Caco-2 (cell line): Measurements from ENCODE around the gene PPP1R3F. TPM values are rescaled to one million over a fixed set of nuclear protein-coding genes. Genes with fewer than 3 reads are reported as not detected.
"Not testable (repeated sequence)": the region's sequence is repeated elsewhere in the genome, so short reads cannot be mapped to it uniquely, and the experiment has no call there.

Source experiments
- BruUV-seq: library from RNA; stranded (reverse); fragments of 400-500 nt; replicated peaks from 2 replicates; lab custom pipeline; 2021; lab: Mats Ljungman, UMichigan
- CTCF ChIA-PET: fragments of 300-600 bp; sonication (Branson Sonifier 250); formaldehyde crosslinking; loops from one replicate; lab custom pipeline; 2022; ENCODE audit warnings: antibody characterized with exemption; lab: Charles Lee
- POLR2A ChIA-PET: fragments of 300-600 bp; sonication (Branson Sonifier 250); formaldehyde crosslinking; loops from one replicate; lab custom pipeline; 2022; ENCODE audit warnings: antibody characterized with exemption; lab: Charles Lee
- DNase-seq, 2 experiments: peaks; one replicate each; pipeline versions ENCODE4 v3.0.0 to v3.0.0-alpha.2; 2020 to 2022
- H3K27me3 ChIP-seq: replicated peaks from 2 replicates; pipeline ENCODE4 v1.6.0; 2011; ENCODE audit warnings: low read length; ENCODE audit not compliant: control insufficient read depth, insufficient read depth
- H3K36me3 ChIP-seq: 2 replicates; pipeline ENCODE4 v1.5.1; 2011; ENCODE audit warnings: low read length; ENCODE audit not compliant: control insufficient read depth, insufficient read depth
- H3K4me1 ChIP-seq: fragments of 250-450 bp; sonication (Bioruptor Pico); 2 replicates; pipeline ENCODE4 v1.5.1; 2020; ENCODE audit warnings: mild to moderate bottlenecking
- H3K4me3 ChIP-seq: 2 replicates; pipeline ENCODE4 v1.5.1; 2011; ENCODE audit warnings: low read depth, mild to moderate bottlenecking, control low read depth, low read length
- H3K9me3 ChIP-seq: fragments of 250-450 bp; sonication (Bioruptor Pico); 2 replicates; pipeline ENCODE4 v1.5.1; 2020; ENCODE audit warnings: mild to moderate bottlenecking, moderate library complexity
- H3K27ac Mint-ChIP-seq: one replicate; pipeline ENCODE4 v1.8.0; 2022; ENCODE audit warnings: mixed read lengths; ENCODE audit not compliant: unreplicated experiment
- H3K27me3 Mint-ChIP-seq: one replicate; pipeline ENCODE4 v1.8.0; 2022; ENCODE audit warnings: mixed read lengths; ENCODE audit not compliant: insufficient read depth, unreplicated experiment
- H3K36me3 Mint-ChIP-seq: one replicate; pipeline ENCODE4 v1.8.0; 2022; ENCODE audit warnings: mild to moderate bottlenecking, mixed read lengths; ENCODE audit not compliant: insufficient read depth, unreplicated experiment
- H3K4me1 Mint-ChIP-seq: one replicate; pipeline ENCODE4 v1.8.0; 2022; ENCODE audit warnings: low read depth, mixed read lengths; ENCODE audit not compliant: unreplicated experiment
- H3K4me3 Mint-ChIP-seq: one replicate; pipeline ENCODE4 v1.8.0; 2022; ENCODE audit warnings: mild to moderate bottlenecking, moderate library complexity, mixed read lengths; ENCODE audit not compliant: unreplicated experiment
- H3K9me3 Mint-ChIP-seq: one replicate; pipeline ENCODE4 v1.8.0; 2022; ENCODE audit warnings: mixed read lengths; ENCODE audit not compliant: unreplicated experiment
- intact Hi-C: fragments of 100-400 bp; cut with micrococcal nuclease; formaldehyde crosslinking; loops from one replicate; pipeline ENCODE4 v1.10.0; 2022; ENCODE audit not compliant: unreplicated experiment
- total RNA-seq: library from RNA; stranded (reverse); gene quantifications from 2 replicates; pipeline ENCODE4 v1.2.3, GENCODE V29; 2022

Gene PPP1R3F
- total RNA-seq, 1 experiment from 2014 or later: 3.9 TPM

DNA sequence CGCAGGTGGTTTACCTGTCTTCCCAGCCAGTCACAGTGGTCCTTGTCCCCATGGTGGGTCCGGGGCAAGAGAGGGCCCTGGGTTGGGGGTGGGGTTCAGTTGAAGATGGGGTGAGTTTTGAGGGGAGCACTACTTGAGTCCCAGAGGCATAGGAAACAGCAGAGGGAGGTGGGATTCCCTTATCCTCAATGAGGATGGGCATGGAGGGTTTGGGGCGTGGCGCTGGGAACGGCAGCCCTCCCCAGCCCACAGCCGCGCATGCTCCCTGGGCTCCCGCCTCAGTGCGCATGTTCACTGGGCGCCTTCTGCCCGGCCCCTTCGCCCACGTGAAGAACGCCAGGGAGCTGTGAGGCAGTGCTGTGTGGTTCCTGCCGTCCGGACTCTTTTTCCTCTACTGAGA is 61.7 kb downstream of the PPP1R3F start, which contains the start of gene GAGE13:
Gene GAGE13 (plus strand): TSS at position 301 of the 400 bp plus-strand sequence. CDS start 1,156 bp downstream, outside the sequence.
- H3K4me3 ChIP-seq, H3K4me3 Mint-ChIP-seq, H3K9me3 Mint-ChIP-seq, H3K27ac Mint-ChIP-seq, H3K9me3 ChIP-seq, BruUV-seq, H3K4me1 Mint-ChIP-seq, H3K27me3 Mint-ChIP-seq, H3K36me3 ChIP-seq, H3K36me3 Mint-ChIP-seq, DNase-seq, H3K27me3 ChIP-seq, CTCF ChIA-PET, H3K4me1 ChIP-seq, POLR2A ChIA-PET, intact Hi-C loops: not testable (repeated sequence)

DNA sequence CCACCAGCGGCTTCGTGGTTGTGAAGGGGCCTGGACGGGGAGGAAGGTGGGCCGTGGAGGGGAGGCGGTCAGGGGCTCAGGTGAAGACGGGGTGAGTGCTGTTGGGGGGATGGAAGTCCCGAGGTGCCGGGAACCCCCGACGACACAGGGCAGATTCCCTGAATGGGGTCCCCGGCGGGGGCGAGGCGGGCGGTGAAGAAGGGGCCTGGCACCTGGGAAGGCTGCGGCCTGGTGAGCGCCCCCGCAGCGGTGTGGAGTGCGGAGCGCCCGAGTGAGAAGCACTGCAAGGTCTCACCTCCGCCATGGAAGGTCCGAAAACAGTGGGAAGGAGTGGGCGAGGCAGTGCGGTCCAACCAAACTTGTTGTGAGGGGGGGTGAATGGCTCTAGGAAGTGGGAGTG is 62.2 kb downstream of the PPP1R3F start:
- H3K27me3 Mint-ChIP-seq, H3K4me3 ChIP-seq, POLR2A ChIA-PET, H3K9me3 Mint-ChIP-seq, H3K9me3 ChIP-seq, DNase-seq, H3K4me1 ChIP-seq, H3K4me1 Mint-ChIP-seq, CTCF ChIA-PET, H3K4me3 Mint-ChIP-seq, H3K36me3 Mint-ChIP-seq, H3K36me3 ChIP-seq, BruUV-seq, H3K27ac Mint-ChIP-seq, H3K27me3 ChIP-seq, intact Hi-C loops: not testable (repeated sequence)

Other genes starting within 250 kb of the PPP1R3F start
- gene TFE3, start 226.4 kb upstream of the PPP1R3F start, total RNA-seq: 28.1 and 32.0 TPM in 2 replicates
- 16.7 and 17.6 TPM in 2 replicates for gene CCDC120, start 210.8 kb upstream of the PPP1R3F start, total RNA-seq
- gene PRAF2, start 195.8 kb upstream of the PPP1R3F start, total RNA-seq: 3.2 and 5.4 TPM in 2 replicates
- gene WDR45, start 189.9 kb upstream of the PPP1R3F start, total RNA-seq: 26.7 and 28.6 TPM in 2 replicates
- gene GPKOW, start 146.1 kb upstream of the PPP1R3F start, total RNA-seq: 25.4 and 25.6 TPM in 2 replicates
- 1.5 and 2.1 TPM in 2 replicates for gene MAGIX, start 107.0 kb upstream of the PPP1R3F start, total RNA-seq
- gene PLP2, start 97.9 kb upstream of the PPP1R3F start, total RNA-seq: 54.2 and 73.9 TPM in 2 replicates
- 8.4 and 10.9 TPM in 2 replicates for gene PRICKLE3, start 83.4 kb upstream of the PPP1R3F start, total RNA-seq
- 18.3 and 23.3 TPM in 2 replicates for gene SYP, start 69.6 kb upstream of the PPP1R3F start, total RNA-seq
- 0.05 and 0.09 TPM in 2 replicates for gene CACNA1F, start 36.5 kb upstream of the PPP1R3F start, total RNA-seq
- gene CCDC22, start 34.3 kb upstream of the PPP1R3F start, total RNA-seq: 16.7 and 17.4 TPM in 2 replicates
- gene FOXP3, start 5.1 kb upstream of the PPP1R3F start, total RNA-seq: 0.84 and 0.88 TPM in 2 replicates
- gene GAGE10, start 33.9 kb downstream of the PPP1R3F start, total RNA-seq: not detected in 2 replicates
- not detected in 2 replicates for gene GAGE12J, start 52.2 kb downstream of the PPP1R3F start, total RNA-seq
- gene GAGE13, start 61.8 kb downstream of the PPP1R3F start, total RNA-seq: not detected in 2 replicates